IMR-90 (cell line): ENCODE measurements around the gene POLR3GL. TPM values are rescaled to one million over a fixed set of nuclear protein-coding genes. Genes with fewer than 3 reads are reported as not detected.

Experiments
- ATAC-seq: fragments of 200-7000 bp; cut with Tn5 transposase; 2 replicates; pipeline ENCODE4 v1.9.1; 2020; ENCODE audit warnings: low read depth, mild to moderate bottlenecking, moderate library complexity
- BruUV-seq: library from RNA; stranded (reverse); fragments of 400-500 nt; replicated peaks from 2 replicates; lab custom pipeline; 2021; lab: Mats Ljungman, UMichigan
- CTCF ChIA-PET: fragments of 300-600 bp; formaldehyde crosslinking; extraction: SDS; loops from one replicate; lab custom pipeline; 2021; ENCODE audit warnings: antibody characterized with exemption; lab: Yijun Ruan, JAX
- POLR2A ChIA-PET: fragments of 300-600 bp; sonication (Branson Sonifier 250); formaldehyde crosslinking; loops from one replicate; lab custom pipeline; 2022; ENCODE audit warnings: antibody characterized with exemption; ENCODE audit not compliant: unreplicated experiment; lab: Charles Lee
- DNase-seq: peaks from one replicate; pipeline ENCODE4 v3.0.0; 2013
- H2AFZ ChIP-seq: replicated peaks from 2 replicates; pipeline ENCODE3; 2013; ENCODE audit warnings: low read length, mild to moderate bottlenecking; ENCODE audit not compliant: poor library complexity
- H2AK5ac ChIP-seq: 2 replicates; pipeline ENCODE4 v1.6.1; 2013; ENCODE audit warnings: low read depth, low read length, inconsistent platforms
- H2AK9ac ChIP-seq: replicated peaks from 2 replicates; pipeline ENCODE3; 2013; ENCODE audit warnings: mild to moderate bottlenecking, low read depth, low read length, moderate library complexity; ENCODE audit not compliant: poor library complexity
- H2BK120ac ChIP-seq: 2 replicates; pipeline ENCODE4 v1.6.1; 2013; ENCODE audit warnings: low read depth, low read length, inconsistent platforms
- H2BK15ac ChIP-seq: 3 replicates; pipeline ENCODE4 v1.6.1; 2013; ENCODE audit warnings: low read depth, low read length, inconsistent platforms
- H2BK20ac ChIP-seq: 2 replicates; pipeline ENCODE4 v1.6.1; 2013; ENCODE audit warnings: low read depth, mild to moderate bottlenecking, inconsistent platforms, low read length, moderate library complexity
- H2BK5ac ChIP-seq: 2 replicates; pipeline ENCODE4 v1.6.1; 2013; ENCODE audit warnings: mild to moderate bottlenecking, low read depth, low read length, inconsistent platforms; ENCODE audit not compliant: poor library complexity, severe bottlenecking
- H3K14ac ChIP-seq: replicated peaks from 2 replicates; pipeline ENCODE4 v1.6.1; 2013; ENCODE audit warnings: low read depth, low read length, inconsistent platforms
- H3K18ac ChIP-seq: 2 replicates; pipeline ENCODE4 v1.6.1; 2013; ENCODE audit warnings: low read depth, low read length, control low read depth
- H3K23ac ChIP-seq: 2 replicates; pipeline ENCODE4 v1.6.1; 2013; ENCODE audit warnings: low read depth, low read length, inconsistent platforms
- H3K27ac ChIP-seq: 2 replicates; pipeline ENCODE4 v1.5.1; 2013; ENCODE audit warnings: mild to moderate bottlenecking, control low read depth, low read length; ENCODE audit not compliant: insufficient read depth
- H3K27me3 ChIP-seq: 2 replicates; pipeline ENCODE4 v1.6.1; 2013; ENCODE audit warnings: low read length; ENCODE audit not compliant: control insufficient read depth, insufficient read depth
- H3K36me3 ChIP-seq: 2 replicates; pipeline ENCODE4 v1.6.1; 2013; ENCODE audit warnings: low read length, mixed read lengths; ENCODE audit not compliant: control insufficient read depth, insufficient read depth
- H3K4ac ChIP-seq: 2 replicates; pipeline ENCODE4 v1.6.1; 2013; ENCODE audit warnings: low read depth, low read length, inconsistent platforms
- H3K4me1 ChIP-seq: 2 replicates; pipeline ENCODE4 v1.6.1; 2013; ENCODE audit warnings: low read length, mixed read lengths; ENCODE audit not compliant: control insufficient read depth, insufficient read depth
- H3K4me2 ChIP-seq: 2 replicates; pipeline ENCODE4 v1.6.1; 2013; ENCODE audit warnings: low read depth, mild to moderate bottlenecking, control low read depth, low read length, moderate library complexity
- H3K4me3 ChIP-seq: 2 replicates; pipeline ENCODE4 v1.5.1; 2013; ENCODE audit warnings: low read depth, mild to moderate bottlenecking, control low read depth, low read length, moderate library complexity; ENCODE audit not compliant: insufficient read depth
- H3K56ac ChIP-seq: 2 replicates; pipeline ENCODE4 v1.6.1; 2013; ENCODE audit warnings: low read length, inconsistent platforms; ENCODE audit not compliant: insufficient read depth; ENCODE audit errors: extremely low read depth
- H3K79me1 ChIP-seq, 2 experiments: 2 replicates each; pipeline ENCODE4 v1.6.1; 2013; ENCODE audit warnings: low read length in 2 of 2, inconsistent platforms in 1 of 2, low read depth in 1 of 2
- H3K9ac ChIP-seq: 2 replicates; pipeline ENCODE4 v1.6.1; 2013; ENCODE audit warnings: low read depth, low read length, control low read depth
- H3K9me1 ChIP-seq: 2 replicates; pipeline ENCODE4 v1.6.1; 2013; ENCODE audit warnings: low read length, inconsistent platforms; ENCODE audit not compliant: insufficient read depth
- H3K9me3 ChIP-seq: 2 replicates; pipeline ENCODE4 v1.6.1; 2013; ENCODE audit warnings: low read length; ENCODE audit not compliant: control insufficient read depth, insufficient read depth
- H4K20me1 ChIP-seq: 2 replicates; pipeline ENCODE4 v1.6.1; 2013; ENCODE audit warnings: low read length, inconsistent platforms; ENCODE audit not compliant: insufficient read depth
- H4K5ac ChIP-seq: 2 replicates; pipeline ENCODE4 v1.6.1; 2013; ENCODE audit warnings: mild to moderate bottlenecking, low read depth, low read length, control low read depth
- H4K8ac ChIP-seq, 2 experiments: 2 replicates each; pipeline ENCODE4 v1.6.1; 2013; ENCODE audit warnings: low read depth in 2 of 2, low read length in 2 of 2, control low read depth in 1 of 2, inconsistent platforms in 1 of 2
- H4K91ac ChIP-seq: 2 replicates; pipeline ENCODE4 v1.6.1; 2013; ENCODE audit warnings: low read depth, low read length, inconsistent platforms; ENCODE audit not compliant: insufficient read depth
- CEBPB ChIP-seq: IDR thresholded peaks from 2 replicates; pipeline ENCODE4 v1.6.1; 2012; ENCODE audit warnings: low read depth, low read length, improper control_type of control experiment
- CHD1 ChIP-seq: IDR thresholded peaks from 2 replicates; pipeline ENCODE4 v1.6.1; 2012; ENCODE audit warnings: low read depth, low read length, improper control_type of control experiment
- CTCF ChIP-seq: conservative IDR thresholded peaks from 2 replicates; pipeline ENCODE4 v1.5.1; 2012; ENCODE audit warnings: mild to moderate bottlenecking, low read depth, low read length, improper control_type of control experiment
- FOS ChIP-seq: fragments of 150-350 bp; IDR thresholded peaks from 2 replicates; pipeline ENCODE4 v1.6.1; 2016; ENCODE audit warnings: low read depth, low read length
- MAFK ChIP-seq: IDR thresholded peaks from 2 replicates; pipeline ENCODE4 v1.6.1; 2012; ENCODE audit warnings: low read depth, low read length, improper control_type of control experiment
- MAZ ChIP-seq: IDR thresholded peaks from 2 replicates; pipeline ENCODE4 v1.6.1; 2012; ENCODE audit warnings: low read depth, mild to moderate bottlenecking, low read length, improper control_type of control experiment, moderate library complexity, borderline replicate concordance
- MXI1 ChIP-seq: IDR thresholded peaks from 2 replicates; pipeline ENCODE4 v1.6.1; 2012; ENCODE audit warnings: low read depth, mild to moderate bottlenecking, low read length, moderate library complexity, borderline replicate concordance
- NFE2L2 ChIP-seq: fragments of 150-350 bp; IDR thresholded peaks from 2 replicates; pipeline ENCODE4 v1.6.1; 2016; ENCODE audit warnings: low read depth, mild to moderate bottlenecking, low read length
- POLR2A ChIP-seq: IDR thresholded peaks from 2 replicates; pipeline ENCODE4 v1.6.1; 2012; ENCODE audit warnings: mild to moderate bottlenecking, low read depth, low read length
- RAD21 ChIP-seq: IDR thresholded peaks from 2 replicates; pipeline ENCODE4 v1.6.1; 2012; ENCODE audit warnings: low read length, improper control_type of control experiment
- RCOR1 ChIP-seq: IDR thresholded peaks from 2 replicates; pipeline ENCODE4 v1.6.1; 2012; ENCODE audit warnings: mild to moderate bottlenecking, low read length, improper control_type of control experiment; ENCODE audit not compliant: insufficient replicate concordance
- RFX5 ChIP-seq: IDR thresholded peaks from 2 replicates; pipeline ENCODE4 v1.8.0; 2012; ENCODE audit warnings: low read depth, mild to moderate bottlenecking, low read length, moderate library complexity
- SMC3 ChIP-seq: fragments of 150-350 bp; IDR thresholded peaks from 2 replicates; pipeline ENCODE4 v1.6.1; 2016; ENCODE audit warnings: low read depth, mild to moderate bottlenecking, antibody characterized with exemption, low read length, moderate library complexity
- WGBS, 2 experiments: methylation state at CpG; one replicate each; pipeline versions ENCODE4 v1.1.5 to v1.1.7; 2013; ENCODE audit warnings: missing lambda C conversion rate in 2 of 2; ENCODE audit not compliant: insufficient read length in 1 of 2; ENCODE audit errors: extremely low coverage in 2 of 2; 5-methylcytosine and 5-hydroxymethylcytosine counted together
- dilution Hi-C: fragments of 300-500 bp; cut with HindIII; formaldehyde crosslinking; loops from one replicate; pipeline ENCODE4 v1.14.3; 2018; ENCODE audit warnings: low sequenced_read_pairs; ENCODE audit not compliant: unreplicated experiment
- in situ Hi-C: fragments of 300-500 bp; cut with MboI; formaldehyde crosslinking; loops from 3 replicates; pipeline ENCODE4 v1.14.3; 2019; ENCODE audit warnings: low sequenced_read_pairs, inconsistent platforms, mixed read lengths
- intact Hi-C: fragments of 100-400 bp; cut with micrococcal nuclease; formaldehyde crosslinking; loops from 2 replicates; pipeline ENCODE4 v1.10.0; 2022
- polyA plus RNA-seq, 3 experiments: library from polyadenylated mRNA; depleted of rRNA; stranded (reverse); fragments of >200 nt; gene quantifications; 2 replicates each; pipeline ENCODE4 v1.2.3, GENCODE V29; 2012; ENCODE audit warnings: low replicate concordance in 1 of 3
- total RNA-seq: library from RNA; depleted of rRNA; stranded (reverse); fragments of >200 nt; gene quantifications from 2 replicates; pipeline ENCODE4 v1.2.3, GENCODE V29; 2012
- TF ChIP-seq, protein P1 (sequence below): fragments of 150-350 bp; IDR thresholded peaks from 2 replicates; pipeline ENCODE4 v1.6.1; 2017; ENCODE audit warnings: mild to moderate bottlenecking, antibody characterized with exemption, low read length, low read depth
- TF ChIP-seq, protein P2 (sequence below): fragments of 150-350 bp; IDR thresholded peaks from 2 replicates; pipeline ENCODE4 v1.6.1; 2016; ENCODE audit warnings: low read depth, mild to moderate bottlenecking, low read length, moderate library complexity, borderline replicate concordance

Gene POLR3GL
- total and polyA plus RNA-seq, 2 of the 4 experiments (the other 2 are of a cell fraction), result 7.9 to 16.3 TPM

- Histone ChIP-seq H3K36me3 (no peaks in the 10 kb centered on the region), H2AK9ac (peak overlapping the region; percentile 93), H3K4me2 (no peak overlapping the region), H2BK5ac (peak overlapping the region; percentile 89), H2AK5ac (peak overlapping the region; percentile 82), H3K79me1 (peaks cover 4 to 12% of the 10 kb centered on the region in 2 experiments; a peak in 3 of 4 replicates), H4K20me1 (no peaks in the 10 kb centered on the region), H2BK20ac (peak overlapping the region; percentile 68), H3K56ac (peak overlapping the region; percentile 17; the same call in 1 of the 2 replicates), H2BK120ac (peak overlapping the region; percentile 93), H2BK15ac (peak overlapping the region; percentile 77), H3K27ac (peak overlapping the region; percentile 23; the same call in 1 of the 2 replicates), H2AFZ (no peak overlapping the region), H4K8ac (peak overlapping the region; percentile 20 to 91; a peak in 3 of 4 replicates), H3K9ac (no peak overlapping the region), H4K5ac (peak overlapping the region; percentile 85), H3K14ac (peak overlapping the region; percentile 88), H3K9me3 (no peaks in the 10 kb centered on the region), H3K9me1 (peaks cover 14% of the 10 kb centered on the region), H3K4me1 (peaks cover 23% of the 10 kb centered on the region), H3K27me3 (no peaks in the 10 kb centered on the region), H4K91ac (peak overlapping the region; percentile 82), H3K4ac (peak overlapping the region; percentile 89), H3K23ac (peak overlapping the region; percentile 79; the same call in 1 of the 2 replicates), H3K4me3 (no peak overlapping the region), H3K18ac (peak overlapping the region; percentile 45; the same call in 1 of the 2 replicates)
- in situ Hi-C loops, result no loop called here
- DNase-seq, result no peak
- POLR2A ChIA-PET, result interaction anchor here (2.4 kb wide), 1 partner anchor 10 kb away, joined by 11 read pairs; no protein-coding TSS in a partner anchor
- no TSS peak for BruUV-seq
- CTCF ChIA-PET, result interaction anchor here (1.1 kb wide), 1 partner anchor 53 kb away, joined by 3 read pairs; the partner anchor contains the start of gene RBM8A
- dilution Hi-C loops, result no loop called here
- ATAC-seq, result no peak
- WGBS, 2 experiments, result no CpG with 5 or more reads among the region's 1 CpG
- intact Hi-C loops, result no loop called here
- TF ChIP-seq RFX5, result no peak
- TF ChIP-seq MAZ, result no peak
- TF ChIP-seq CEBPB, result no peak
- no peak for TF ChIP-seq NFE2L2
- TF ChIP-seq FOS, result no peak
- no peak for TF ChIP-seq MXI1
- TF ChIP-seq POLR2A, result no peak
- TF ChIP-seq MAFK, result no peak
- TF ChIP-seq CTCF, result no peak
- TF ChIP-seq, protein P1, sequence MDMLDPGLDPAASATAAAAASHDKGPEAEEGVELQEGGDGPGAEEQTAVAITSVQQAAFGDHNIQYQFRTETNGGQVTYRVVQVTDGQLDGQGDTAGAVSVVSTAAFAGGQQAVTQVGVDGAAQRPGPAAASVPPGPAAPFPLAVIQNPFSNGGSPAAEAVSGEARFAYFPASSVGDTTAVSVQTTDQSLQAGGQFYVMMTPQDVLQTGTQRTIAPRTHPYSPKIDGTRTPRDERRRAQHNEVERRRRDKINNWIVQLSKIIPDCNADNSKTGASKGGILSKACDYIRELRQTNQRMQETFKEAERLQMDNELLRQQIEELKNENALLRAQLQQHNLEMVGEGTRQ, result no peak
- no peak for TF ChIP-seq RCOR1
- TF ChIP-seq CHD1, result no peak
- TF ChIP-seq, protein P2, sequence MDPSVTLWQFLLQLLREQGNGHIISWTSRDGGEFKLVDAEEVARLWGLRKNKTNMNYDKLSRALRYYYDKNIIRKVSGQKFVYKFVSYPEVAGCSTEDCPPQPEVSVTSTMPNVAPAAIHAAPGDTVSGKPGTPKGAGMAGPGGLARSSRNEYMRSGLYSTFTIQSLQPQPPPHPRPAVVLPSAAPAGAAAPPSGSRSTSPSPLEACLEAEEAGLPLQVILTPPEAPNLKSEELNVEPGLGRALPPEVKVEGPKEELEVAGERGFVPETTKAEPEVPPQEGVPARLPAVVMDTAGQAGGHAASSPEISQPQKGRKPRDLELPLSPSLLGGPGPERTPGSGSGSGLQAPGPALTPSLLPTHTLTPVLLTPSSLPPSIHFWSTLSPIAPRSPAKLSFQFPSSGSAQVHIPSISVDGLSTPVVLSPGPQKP, result no peak
- no peak for TF ChIP-seq RAD21
- TF ChIP-seq SMC3, result no peak
Measured at GRCh38 chr1:145980457-145980994, 16.0 kb downstream of the POLR3GL start.
